Epidermal melanocyte (primary cell): ENCODE data around the gene G6PC1.
"Not testable (repeated sequence)": the region's sequence is repeated elsewhere in the genome, so short reads cannot be mapped to it uniquely, and the experiment has no call there.

ENCODE experiments used
- DNase-seq: peaks from one replicate; pipeline ENCODE4 v3.0.0; 2011; ENCODE audit warnings: low spot score; ENCODE audit not compliant: insufficient read length

Gene G6PC1

DNA sequence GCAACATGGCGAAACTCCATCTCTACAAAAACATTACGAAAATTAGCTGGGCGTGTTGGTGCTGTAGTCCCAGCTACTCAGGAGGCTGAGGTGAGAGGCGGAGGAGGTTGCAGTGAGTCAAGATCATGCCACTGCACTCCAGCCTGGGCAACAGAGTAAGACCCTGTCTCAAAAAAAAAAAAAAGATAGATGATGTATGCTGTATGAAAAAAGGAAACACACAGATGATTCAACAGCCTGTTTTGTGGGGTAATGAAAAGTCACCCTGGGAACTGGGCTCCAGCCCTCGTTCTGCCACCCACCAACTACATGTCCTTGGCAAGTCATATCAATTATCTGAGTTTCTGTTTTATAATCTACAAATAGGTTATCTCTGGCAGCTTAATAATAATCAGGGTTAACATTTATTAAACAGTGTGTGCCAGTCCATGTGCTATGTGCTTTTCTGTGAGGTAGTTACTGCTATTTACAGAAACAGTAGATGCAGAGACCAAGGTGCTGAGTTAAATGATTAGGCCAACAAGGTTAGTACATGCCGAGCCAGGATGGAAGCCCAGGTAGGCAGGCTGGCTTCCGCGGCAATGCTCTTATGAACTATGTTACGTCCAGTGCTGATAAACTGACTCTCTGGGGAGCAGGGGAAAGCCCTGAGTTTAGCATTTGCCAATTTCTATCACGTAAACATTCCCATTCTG, 1.1 kb downstream of the G6PC1 start:
- DNase-seq: no peak

DNA sequence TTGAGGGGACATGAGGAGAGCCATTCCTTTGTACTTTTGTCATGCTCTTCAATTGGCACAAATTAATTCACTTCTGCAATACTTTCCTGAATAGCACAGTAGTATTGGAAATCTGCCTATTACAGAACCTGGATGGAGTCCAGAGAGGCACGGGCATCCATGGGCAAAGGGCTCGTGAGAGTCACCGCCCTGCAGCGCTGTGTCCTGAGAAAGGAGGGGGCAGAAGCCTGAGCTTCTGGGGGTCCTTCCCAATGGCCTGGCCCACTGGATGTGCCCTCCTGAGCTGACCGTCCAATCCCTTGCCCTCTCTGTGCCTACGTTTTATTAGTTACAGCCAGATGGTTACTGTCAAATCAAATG, 3.5 kb downstream of the G6PC1 start:
- no peak for DNase-seq

- no peak for DNase-seq
These were observed 6.3 kb downstream of the G6PC1 start for GRCh38 chr17:42906772-42907446.

- no peak for DNase-seq
These were observed 8.5 kb downstream of the G6PC1 start for GRCh38 chr17:42908872-42909700.

- no peak for DNase-seq
These were observed 12.9 kb downstream of the G6PC1 start for GRCh38 chr17:42913522-42913921.

DNA sequence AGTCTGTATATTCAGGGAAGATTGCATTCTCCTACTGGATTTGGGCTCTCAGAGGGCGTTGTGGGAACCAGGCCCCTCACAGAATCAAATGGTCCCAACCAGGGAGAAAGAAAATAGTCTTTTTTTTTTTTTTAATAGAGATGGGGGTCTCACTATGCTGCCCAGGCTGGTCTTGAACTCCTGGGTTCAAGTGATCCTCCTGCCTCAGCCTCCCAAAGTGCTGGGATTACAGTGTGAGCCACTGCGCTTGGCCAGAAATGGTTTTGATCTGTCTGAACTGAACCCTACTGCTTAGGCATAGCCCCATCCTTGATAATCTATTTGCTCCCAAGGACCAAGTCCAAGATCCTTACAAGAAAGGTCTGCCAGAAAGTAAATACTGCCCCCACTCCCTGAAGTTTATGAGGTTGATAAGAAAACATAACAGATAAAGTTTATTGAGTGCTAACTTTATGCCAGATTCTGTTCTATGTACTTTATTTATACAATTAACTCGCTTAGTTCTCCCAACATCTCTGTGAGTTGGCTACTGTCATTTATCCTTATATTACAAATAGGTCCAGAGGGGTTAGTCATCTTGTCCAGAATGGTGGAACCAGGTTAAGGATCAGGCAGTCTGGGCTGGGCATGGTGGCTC, 13.5 kb downstream of the G6PC1 start:
- DNase-seq: no peak

GRCh38 chr17:42915288-42915687, 14.7 kb downstream of the G6PC1 start:
- not testable (repeated sequence) for DNase-seq

DNA sequence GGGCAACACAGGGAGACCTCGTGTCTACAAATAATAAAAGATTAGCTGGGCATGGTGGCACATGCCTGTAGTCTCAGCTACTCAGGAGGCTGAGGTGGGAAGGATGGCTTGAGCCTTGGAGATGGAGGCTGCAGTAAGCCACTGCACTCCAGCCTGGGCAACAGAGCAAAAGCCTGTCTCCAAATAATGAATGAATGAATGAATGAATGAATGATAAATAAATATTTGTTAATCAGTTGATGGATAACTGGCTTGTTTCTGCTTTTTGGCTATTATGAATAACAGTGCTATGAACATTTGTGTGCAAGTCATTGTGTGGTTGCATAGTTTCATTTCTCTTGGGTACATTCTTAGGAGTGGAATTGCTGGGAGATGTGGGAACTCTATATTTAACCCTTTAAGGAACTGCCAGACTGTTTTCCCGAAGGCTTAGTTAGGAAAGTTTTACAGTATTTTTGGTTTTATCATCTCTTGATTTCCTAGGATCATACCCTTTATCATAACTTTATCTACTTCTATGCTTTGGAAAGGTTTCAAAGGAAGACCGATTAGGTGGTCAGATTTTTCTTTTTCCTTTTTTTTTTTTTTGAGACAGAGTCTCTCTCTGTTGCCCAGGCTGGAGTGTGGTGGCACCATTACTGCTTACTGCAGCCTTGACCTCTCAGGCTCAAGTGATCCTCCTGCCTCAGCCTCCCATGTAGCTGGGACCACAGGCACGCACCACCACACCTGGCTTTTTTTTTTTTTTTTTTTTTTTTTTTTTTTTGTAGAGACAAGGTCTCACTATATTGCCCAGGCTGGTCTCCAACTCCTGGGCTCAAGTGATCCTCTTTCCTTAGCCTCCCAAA, 16.0 kb downstream of the G6PC1 start:
- not testable (repeated sequence) for DNase-seq

DNA sequence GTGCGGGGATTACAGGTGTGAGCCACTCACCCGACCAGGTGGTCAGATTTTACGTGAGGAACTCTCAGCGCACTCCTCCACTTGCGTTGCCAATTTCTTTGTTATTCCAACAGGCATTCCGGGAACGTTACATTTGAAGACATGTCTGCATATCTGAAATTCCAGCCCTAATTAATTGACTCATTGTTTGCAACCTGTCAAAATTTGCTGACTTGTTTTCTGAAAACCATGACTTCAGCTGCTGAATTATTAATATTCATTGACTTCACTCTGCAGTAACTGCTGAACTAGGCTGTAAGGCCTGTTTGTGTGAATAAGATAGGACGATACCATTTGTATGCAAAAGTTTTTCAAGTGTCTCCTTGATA, 16.6 kb downstream of the G6PC1 start:
- DNase-seq: no peak

DNA sequence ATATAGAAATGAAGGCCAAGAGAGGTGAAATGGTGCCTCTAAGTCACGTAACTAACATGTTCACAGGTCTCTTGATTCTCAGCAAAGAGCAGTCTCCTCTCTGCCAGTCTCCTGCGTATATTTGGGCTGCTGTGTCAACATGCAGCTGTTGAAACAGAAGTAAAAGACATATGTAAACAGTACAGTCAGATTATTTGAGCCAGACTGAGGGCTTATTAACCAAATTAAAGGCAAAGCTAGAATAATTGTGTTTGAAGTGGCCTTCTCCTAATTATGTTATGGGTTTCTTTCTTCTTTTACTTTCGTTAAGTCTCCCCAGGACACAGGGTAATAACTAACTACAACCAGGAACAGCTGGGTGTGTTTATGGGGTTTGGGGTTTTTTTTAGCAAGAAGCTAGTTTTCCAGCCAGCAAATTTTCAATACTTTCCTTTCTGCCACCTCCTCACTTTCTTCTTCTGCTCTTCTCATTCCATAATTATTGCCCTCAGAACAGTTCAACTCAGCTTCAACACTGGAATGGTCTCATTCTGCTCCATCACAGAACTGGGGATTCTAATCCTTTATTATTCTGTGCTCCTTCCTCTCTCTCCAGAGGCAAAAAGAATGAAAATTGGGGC, 18.4 kb downstream of the G6PC1 start:
- no peak for DNase-seq

GRCh38 chr17:42919522-42920077, 19.0 kb downstream of the G6PC1 start:
- not testable (repeated sequence) for DNase-seq

DNA sequence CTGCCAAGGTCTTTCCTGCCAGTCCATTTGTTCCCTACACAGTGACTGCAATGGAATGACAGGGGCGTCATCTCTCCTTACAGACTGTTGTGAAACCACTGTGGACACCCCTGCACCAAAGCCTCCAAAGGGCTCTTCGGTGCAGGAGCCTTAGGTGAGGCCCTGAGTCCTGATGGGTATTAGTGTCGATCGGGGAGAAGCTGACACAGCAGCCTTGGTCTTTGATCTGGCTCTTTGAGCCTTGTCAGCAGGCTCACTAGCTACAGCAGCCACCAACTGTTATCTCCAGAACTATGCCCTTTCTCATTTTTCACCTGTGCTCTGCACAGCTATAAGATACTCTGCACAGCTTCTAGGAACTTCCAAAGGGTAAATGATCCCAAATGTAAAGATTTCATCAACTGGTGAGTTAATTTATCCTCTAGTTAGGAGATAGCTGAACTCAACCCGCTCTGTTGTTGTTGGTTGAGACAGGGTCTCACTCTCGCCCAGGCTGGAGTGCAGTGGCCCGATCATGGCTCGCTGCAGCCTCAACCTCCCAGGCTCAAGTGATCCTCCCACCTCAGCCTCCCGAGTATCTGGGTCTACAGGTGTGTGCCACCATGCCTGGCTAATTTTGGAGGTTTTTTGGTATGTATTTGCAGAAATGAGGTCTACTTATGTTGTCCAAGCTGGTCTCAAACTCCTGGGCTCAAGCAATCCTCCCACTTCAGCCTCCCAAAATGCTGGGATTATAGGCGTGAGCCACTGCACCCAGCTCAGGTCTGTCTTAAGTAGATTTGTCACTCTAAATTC, 19.7 kb downstream of the G6PC1 start:
- no peak for DNase-seq

GRCh38 chr17:42920922-42921321, 20.3 kb downstream of the G6PC1 start:
- no peak for DNase-seq

DNA sequence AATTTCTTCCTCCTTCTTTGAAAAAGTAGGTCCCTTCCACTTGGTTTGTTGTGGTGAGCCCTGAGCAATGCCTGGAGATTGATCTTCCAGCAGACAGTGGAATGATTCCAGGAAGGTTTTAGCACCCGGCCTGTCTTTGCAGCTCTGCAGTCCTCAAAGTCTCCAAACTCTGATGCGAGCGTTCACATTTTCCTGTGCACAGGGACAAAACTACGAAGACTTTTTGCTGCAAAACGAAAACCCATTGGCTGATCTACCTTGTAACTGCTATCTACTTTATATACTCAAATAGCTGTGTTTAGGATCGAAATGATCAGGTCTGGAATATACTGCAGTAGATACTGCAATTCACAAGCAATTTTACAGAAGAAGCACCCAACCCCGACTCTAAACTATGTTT, 21.7 kb downstream of the G6PC1 start:
- no peak for DNase-seq

DNA sequence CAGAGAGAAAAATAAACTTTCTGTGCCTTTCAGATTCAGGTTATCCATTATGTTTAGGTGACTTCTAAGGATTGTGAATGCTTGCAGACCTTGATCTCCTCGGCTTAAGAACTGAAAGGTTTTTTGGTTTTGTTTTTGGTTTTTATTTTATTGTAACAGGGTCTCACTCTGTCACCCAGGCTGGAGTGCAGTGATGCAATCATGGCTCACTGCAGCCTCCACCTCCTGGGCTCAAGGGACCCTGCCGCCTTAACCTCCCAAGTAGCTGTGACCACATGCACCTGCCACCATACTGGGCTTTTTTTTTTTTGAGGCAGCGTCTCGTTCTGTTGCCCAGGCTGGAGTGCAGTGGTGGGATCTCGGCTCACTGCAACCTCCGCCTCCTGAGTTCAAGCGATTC, 22.9 kb downstream of the G6PC1 start:
- not testable (repeated sequence) for DNase-seq

DNA sequence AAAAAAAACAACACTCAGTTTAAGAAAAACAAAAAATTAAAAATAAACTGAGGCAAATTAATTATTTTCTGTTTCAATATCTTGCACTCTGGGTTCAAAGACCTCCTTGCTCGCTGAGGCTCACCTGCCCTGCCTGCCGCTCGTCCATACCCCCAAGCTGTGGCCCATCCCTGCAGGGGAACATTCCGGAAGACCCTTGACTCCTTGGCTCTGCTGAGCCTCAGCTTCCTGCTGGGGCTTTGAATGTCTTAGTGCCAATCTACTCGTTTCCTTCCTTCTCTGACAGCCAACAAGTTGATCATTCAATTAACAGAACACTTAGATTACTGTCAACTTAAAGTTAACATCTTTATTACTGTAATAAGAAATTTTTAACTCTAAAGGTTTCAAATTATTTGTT, 24.3 kb downstream of the G6PC1 start:
- DNase-seq: no peak

GRCh38 chr17:42928714-42929496, 28.3 kb downstream of the G6PC1 start:
- DNase-seq: peak; percentile 32

DNA sequence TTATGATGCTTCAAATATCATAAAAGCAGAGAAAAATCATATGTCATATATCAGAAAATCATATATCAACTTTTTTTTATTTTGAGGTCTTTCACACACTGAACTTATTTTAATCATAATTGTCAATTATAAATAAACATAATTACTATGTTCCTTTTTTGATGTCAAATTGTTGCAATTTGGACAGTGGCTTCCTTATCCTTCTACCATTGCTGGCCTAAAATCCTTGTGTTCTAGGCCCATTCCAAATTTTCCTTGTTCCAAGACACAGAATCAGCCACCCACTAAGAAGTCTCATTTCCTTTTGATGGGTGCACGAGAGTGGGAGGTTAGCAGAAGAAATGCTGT, 28.9 kb downstream of the G6PC1 start:
- DNase-seq: no peak
